Ammon's horn (tissue), 1 donor: ENCODE results near the gene LRRC38.
"Not testable (repeated sequence)": the region's sequence is repeated elsewhere in the genome, so short reads cannot be mapped to it uniquely, and the experiment has no call there.

Experiments
- DNase-seq: peaks from one replicate; pipeline ENCODE4 v3.0.0-alpha.2; 2016; ENCODE audit warnings: low spot score

Gene LRRC38

GRCh38 chr1:13461977-13462376, 51.8 kb downstream of the LRRC38 start:
- no peak for DNase-seq

GRCh38 chr1:13456904-13457532, 56.8 kb downstream of the LRRC38 start:
- no peak for DNase-seq

GRCh38 chr1:13451399-13451965, 62.3 kb downstream of the LRRC38 start:
- DNase-seq = no peak

GRCh38 chr1:13450204-13450603, 63.6 kb downstream of the LRRC38 start:
- DNase-seq = no peak

- no peak for DNase-seq
These were observed 70.3 kb downstream of the LRRC38 start for GRCh38 chr1:13443335-13443979.

GRCh38 chr1:13439104-13439783, 74.6 kb downstream of the LRRC38 start:
- not testable (repeated sequence) for DNase-seq

- DNase-seq = no peak
These were observed 78.3 kb downstream of the LRRC38 start for GRCh38 chr1:13435458-13435857.

GRCh38 chr1:13433694-13434358, 80.0 kb downstream of the LRRC38 start:
- DNase-seq = not testable (repeated sequence)

- no peak for DNase-seq
These were observed 81.6 kb downstream of the LRRC38 start for GRCh38 chr1:13432251-13432650.

- DNase-seq = no peak
These were observed 83.3 kb downstream of the LRRC38 start for GRCh38 chr1:13430495-13430894.
